Measurements from ENCODE around the gene RPS6KC1.

- no peak for TF ChIP-seq SUZ12 (IDR thresholded peaks at IDR 0.05)
- no peak for TF ChIP-seq ARNT (IDR thresholded peaks at IDR 0.05)
- TF ChIP-seq FOXA1 (IDR thresholded peaks at IDR 0.05): no peak
Observed at GRCh38 chr1:213123087-213123486, 72.0 kb downstream of the RPS6KC1 start.

All from HEK293T (cell line).